22Rv1 (cell line): ENCODE results near the gene BSPRY.

Source experiments
- ZFX ChIP-seq: fragments of 450-650 bp; IDR thresholded peaks from 2 replicates; pipeline ENCODE4 v1.6.1; 2017; ENCODE audit warnings: antibody characterized with exemption, borderline replicate concordance
- TF ChIP-seq, protein P1 (sequence below): fragments of 450-650 bp; IDR thresholded peaks from 2 replicates; pipeline ENCODE4 v1.5.1; 2017; ENCODE audit warnings: mild to moderate bottlenecking

DNA sequence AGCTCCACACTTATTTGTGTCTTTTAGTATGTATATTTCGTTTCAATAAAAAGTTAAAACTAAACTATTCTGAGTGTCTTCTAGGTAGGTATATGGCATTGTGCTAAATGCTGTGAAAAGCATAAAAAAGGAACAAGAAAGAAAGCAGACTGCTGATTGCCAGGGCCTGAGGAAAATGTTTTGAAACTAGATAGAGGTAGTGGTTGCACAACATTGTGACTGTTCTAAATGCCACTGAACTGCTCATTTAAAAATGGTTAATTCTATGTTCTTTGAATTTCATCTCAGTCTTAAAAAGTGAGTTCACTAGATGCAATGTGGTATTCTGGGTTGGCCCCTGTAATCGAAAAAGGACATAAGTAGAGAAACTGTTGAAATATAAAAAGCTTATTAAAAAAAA lies 54.3 kb downstream of the BSPRY start:
- TF ChIP-seq, protein P1, sequence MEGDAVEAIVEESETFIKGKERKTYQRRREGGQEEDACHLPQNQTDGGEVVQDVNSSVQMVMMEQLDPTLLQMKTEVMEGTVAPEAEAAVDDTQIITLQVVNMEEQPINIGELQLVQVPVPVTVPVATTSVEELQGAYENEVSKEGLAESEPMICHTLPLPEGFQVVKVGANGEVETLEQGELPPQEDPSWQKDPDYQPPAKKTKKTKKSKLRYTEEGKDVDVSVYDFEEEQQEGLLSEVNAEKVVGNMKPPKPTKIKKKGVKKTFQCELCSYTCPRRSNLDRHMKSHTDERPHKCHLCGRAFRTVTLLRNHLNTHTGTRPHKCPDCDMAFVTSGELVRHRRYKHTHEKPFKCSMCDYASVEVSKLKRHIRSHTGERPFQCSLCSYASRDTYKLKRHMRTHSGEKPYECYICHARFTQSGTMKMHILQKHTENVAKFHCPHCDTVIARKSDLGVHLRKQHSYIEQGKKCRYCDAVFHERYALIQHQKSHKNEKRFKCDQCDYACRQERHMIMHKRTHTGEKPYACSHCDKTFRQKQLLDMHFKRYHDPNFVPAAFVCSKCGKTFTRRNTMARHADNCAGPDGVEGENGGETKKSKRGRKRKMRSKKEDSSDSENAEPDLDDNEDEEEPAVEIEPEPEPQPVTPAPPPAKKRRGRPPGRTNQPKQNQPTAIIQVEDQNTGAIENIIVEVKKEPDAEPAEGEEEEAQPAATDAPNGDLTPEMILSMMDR, result no peak
- no peak for TF ChIP-seq ZFX
